ENCODE results near the gene ARHGEF4. TPM values are rescaled to one million over a fixed set of nuclear protein-coding genes. Genes with fewer than 3 reads are reported as not detected.

The ARHGEF4 gene
- total RNA-seq, 2 donors from 2014 or later: 0.77 to 1.5 TPM

- no peak overlapping the region for H3K4me3 Mint-ChIP-seq
- peaks cover 20% of the 10 kb centered on the region for H3K36me3 Mint-ChIP-seq (ENCODE audit: low read depth)
- no peak for DNase-seq
- H3K27me3 Mint-ChIP-seq: no peaks in the 10 kb centered on the region
- H3K27ac Mint-ChIP-seq: peak overlapping the region; percentile 14
- no peaks in the 10 kb centered on the region for H3K9me3 ChIP-seq (ENCODE audit: control insufficient read depth, low read length, poor library complexity, severe bottlenecking)
- ATAC-seq: no peak
- peaks cover 13% of the 10 kb centered on the region for H3K4me1 Mint-ChIP-seq
Measured at GRCh38 chr2:131047920-131048560, 211.3 kb downstream of the ARHGEF4 start.

- H3K9me3 ChIP-seq (ENCODE audit: control insufficient read depth, low read length, poor library complexity, severe bottlenecking): no peaks in the 10 kb centered on the region
- ATAC-seq: no peak
- Mint-ChIP-seq H3K4me1 (peaks cover 12% of the 10 kb centered on the region), H3K27me3 (no peaks in the 10 kb centered on the region), H3K27ac (peak overlapping the region; percentile 14), H3K4me3 (peak overlapping the region; percentile 49), H3K36me3 (ENCODE audit: low read depth) (peaks cover 20% of the 10 kb centered on the region)
- DNase-seq: no peak
Measured at GRCh38 chr2:131048641-131049040, 211.9 kb downstream of the ARHGEF4 start.

GRCh38 chr2:131049150-131049718 lies 212.5 kb downstream of the ARHGEF4 start:
- Mint-ChIP-seq H3K27ac (peak overlapping the region; percentile 14), H3K4me3 (no peak overlapping the region), H3K27me3 (no peaks in the 10 kb centered on the region), H3K4me1 (peaks cover 7% of the 10 kb centered on the region), H3K36me3 (ENCODE audit: low read depth) (peaks cover 20% of the 10 kb centered on the region)
- ATAC-seq: no peak
- H3K9me3 ChIP-seq (ENCODE audit: control insufficient read depth, low read length, poor library complexity, severe bottlenecking): no peaks in the 10 kb centered on the region
- DNase-seq: no peak

- Mint-ChIP-seq H3K27me3 (no peaks in the 10 kb centered on the region), H3K36me3 (ENCODE audit: low read depth) (peaks cover 25% of the 10 kb centered on the region), H3K4me1 (peaks cover 9% of the 10 kb centered on the region), H3K4me3 (no peak overlapping the region), H3K27ac (no peak overlapping the region)
- no peak for DNase-seq
- no peaks in the 10 kb centered on the region for H3K9me3 ChIP-seq (ENCODE audit: control insufficient read depth, low read length, poor library complexity, severe bottlenecking)
- ATAC-seq: no peak
Measured at GRCh38 chr2:131050896-131051295, 214.2 kb downstream of the ARHGEF4 start.

GRCh38 chr2:131052741-131053263 lies 216.1 kb downstream of the ARHGEF4 start:
- Mint-ChIP-seq H3K36me3 (ENCODE audit: low read depth) (peaks cover 26% of the 10 kb centered on the region), H3K27ac (peak overlapping the region; percentile 41), H3K4me3 (no peak overlapping the region), H3K4me1 (peaks cover 18% of the 10 kb centered on the region), H3K27me3 (no peaks in the 10 kb centered on the region)
- ATAC-seq (no peak), DNase-seq (no peak)
- no peaks in the 10 kb centered on the region for H3K9me3 ChIP-seq (ENCODE audit: control insufficient read depth, low read length, poor library complexity, severe bottlenecking)

- no peaks in the 10 kb centered on the region for H3K9me3 ChIP-seq (ENCODE audit: control insufficient read depth, low read length, poor library complexity, severe bottlenecking)
- ATAC-seq (no peak), DNase-seq (no peak)
- Mint-ChIP-seq H3K36me3 (ENCODE audit: low read depth) (peaks cover 20% of the 10 kb centered on the region), H3K4me3 (no peak overlapping the region), H3K4me1 (peaks cover 20% of the 10 kb centered on the region), H3K27me3 (no peaks in the 10 kb centered on the region), H3K27ac (no peak overlapping the region)
Measured at GRCh38 chr2:131054488-131054887, 217.8 kb downstream of the ARHGEF4 start.

GRCh38 chr2:131055169-131056065 lies 218.7 kb downstream of the ARHGEF4 start:
- DNase-seq (no peak), ATAC-seq (peak; percentile 23)
- peaks cover 17% of the 10 kb centered on the region for H3K36me3 Mint-ChIP-seq (ENCODE audit: low read depth)
- H3K4me1 Mint-ChIP-seq: peaks cover 18% of the 10 kb centered on the region
- no peaks in the 10 kb centered on the region for H3K27me3 Mint-ChIP-seq
- peak overlapping the region; percentile 65 for H3K27ac Mint-ChIP-seq
- H3K9me3 ChIP-seq (ENCODE audit: control insufficient read depth, low read length, poor library complexity, severe bottlenecking): no peaks in the 10 kb centered on the region
- H3K4me3 Mint-ChIP-seq: peak overlapping the region; percentile 9

- Mint-ChIP-seq H3K27ac (peak overlapping the region; percentile 65), H3K4me3 (no peak overlapping the region), H3K27me3 (no peaks in the 10 kb centered on the region), H3K36me3 (ENCODE audit: low read depth) (peaks cover 17% of the 10 kb centered on the region), H3K4me1 (peaks cover 19% of the 10 kb centered on the region)
- no peaks in the 10 kb centered on the region for H3K9me3 ChIP-seq (ENCODE audit: control insufficient read depth, low read length, poor library complexity, severe bottlenecking)
- no peak for DNase-seq
- ATAC-seq: no peak
Measured at GRCh38 chr2:131056204-131056931, 219.7 kb downstream of the ARHGEF4 start.

- ATAC-seq (no peak), DNase-seq (no peak)
- Mint-ChIP-seq H3K4me1 (peaks cover 19% of the 10 kb centered on the region), H3K36me3 (ENCODE audit: low read depth) (peaks cover 13% of the 10 kb centered on the region), H3K4me3 (no peak overlapping the region), H3K27ac (peak overlapping the region; percentile 29), H3K27me3 (no peaks in the 10 kb centered on the region)
- H3K9me3 ChIP-seq (ENCODE audit: control insufficient read depth, low read length, poor library complexity, severe bottlenecking): no peaks in the 10 kb centered on the region
Measured at GRCh38 chr2:131056932-131057287, 220.2 kb downstream of the ARHGEF4 start.

- Mint-ChIP-seq H3K4me1 (peaks cover 24% of the 10 kb centered on the region), H3K27me3 (no peaks in the 10 kb centered on the region), H3K4me3 (no peak overlapping the region), H3K27ac (peak overlapping the region; percentile 8), H3K36me3 (ENCODE audit: low read depth) (peaks cover 9% of the 10 kb centered on the region)
- H3K9me3 ChIP-seq (ENCODE audit: control insufficient read depth, low read length, poor library complexity, severe bottlenecking): no peaks in the 10 kb centered on the region
- ATAC-seq (no peak), DNase-seq (no peak)
Measured at GRCh38 chr2:131058214-131058843, 221.6 kb downstream of the ARHGEF4 start.

GRCh38 chr2:131058920-131059319 lies 222.2 kb downstream of the ARHGEF4 start:
- ATAC-seq (no peak), DNase-seq (no peak)
- Mint-ChIP-seq H3K36me3 (ENCODE audit: low read depth) (peaks cover 9% of the 10 kb centered on the region), H3K27me3 (no peaks in the 10 kb centered on the region), H3K27ac (peak overlapping the region; percentile 8), H3K4me3 (no peak overlapping the region), H3K4me1 (peaks cover 24% of the 10 kb centered on the region)
- H3K9me3 ChIP-seq (ENCODE audit: control insufficient read depth, low read length, poor library complexity, severe bottlenecking): no peaks in the 10 kb centered on the region

GRCh38 chr2:131063501-131064283 lies 227.0 kb downstream of the ARHGEF4 start:
- H3K4me1 Mint-ChIP-seq: peaks cover 31% of the 10 kb centered on the region
- peaks cover 2% of the 10 kb centered on the region for H3K36me3 Mint-ChIP-seq (ENCODE audit: low read depth)

More at GRCh38 chr2:131063501-131064283, 227.0 kb downstream of the ARHGEF4 start:
- no peaks in the 10 kb centered on the region for H3K9me3 ChIP-seq (ENCODE audit: control insufficient read depth, low read length, poor library complexity, severe bottlenecking)
- DNase-seq (no peak), ATAC-seq (no peak)
- Mint-ChIP-seq H3K4me3 (peak overlapping the region; percentile 59), H3K27me3 (no peaks in the 10 kb centered on the region), H3K27ac (no peak overlapping the region)
